HEK293 (cell line): ENCODE data around the gene CEP57L1.
A peak's percentile ranks its signal among the peaks of the same experiment; 100 is the strongest.

Source experiments
- CTCF ChIA-PET: fragments of 350-600 bp; formaldehyde crosslinking; extraction: SDS; loops from one replicate; lab custom pipeline; 2021; ENCODE audit warnings: antibody characterized with exemption; lab: Yijun Ruan, JAX
- POLR2A ChIA-PET: fragments of 300-600 bp; formaldehyde crosslinking; extraction: SDS; loops from one replicate; lab custom pipeline; 2020; ENCODE audit warnings: antibody characterized with exemption, inconsistent platforms; lab: Yijun Ruan, JAX
- H3K27ac ChIP-seq: fragments of 200-500 bp; sonication (Bioruptor generic); 2 replicates; pipeline ENCODE4 v1.5.1; 2014; ENCODE audit warnings: low read depth, low read length, control low read depth, inconsistent platforms; ENCODE audit errors: extremely low read depth
- H3K36me3 ChIP-seq, 2 experiments: fragments of 200-500 bp in 1 of 2; sonication (Bioruptor generic) in 1 of 2; 1 replicate in 1 of 2; 2 replicates in 1 of 2; pipeline ENCODE4 v1.5.1; 2014 to 2017; ENCODE audit warnings: inconsistent platforms in 2 of 2, low read length in 2 of 2; ENCODE audit not compliant: control insufficient read depth in 2 of 2, insufficient read depth in 1 of 2
- H3K4me1 ChIP-seq: fragments of 200-500 bp; sonication (Bioruptor generic); 2 replicates; pipeline ENCODE4 v1.5.1; 2014; ENCODE audit warnings: mild to moderate bottlenecking, low read length, inconsistent platforms; ENCODE audit not compliant: control insufficient read depth, insufficient read depth
- H3K4me3 ChIP-seq: 2 replicates; pipeline ENCODE4 v1.5.1; 2011; ENCODE audit warnings: low read depth, mild to moderate bottlenecking, control low read depth, low read length, moderate library complexity
- H3K9me3 ChIP-seq: fragments of 200-500 bp; sonication (Bioruptor generic); 2 replicates; pipeline ENCODE4 v1.5.1; 2014; ENCODE audit warnings: low read depth, low read length, inconsistent platforms; ENCODE audit not compliant: control insufficient read depth, insufficient read depth
- HOXA7 ChIP-seq: sonication (generic); formaldehyde crosslinking; IDR thresholded peaks from 2 replicates; pipeline ENCODE4 v1.8.1; 2022; ENCODE audit warnings: missing genetic modification reagents, borderline replicate concordance
- IKZF3 ChIP-seq: fragments of 450-650 bp; IDR thresholded peaks from 2 replicates; pipeline ENCODE4 v1.5.0; 2018; ENCODE audit warnings: missing biosample characterization, mild to moderate bottlenecking, missing genetic modification characterization, moderate library complexity
- RBAK ChIP-seq: fragments of 450-650 bp; formaldehyde crosslinking; IDR thresholded peaks from 2 replicates; pipeline ENCODE4 v1.5.1; 2016; ENCODE audit warnings: missing biosample characterization, missing genetic modification characterization
- SP2 ChIP-seq: fragments of 450-650 bp; formaldehyde crosslinking; IDR thresholded peaks from 2 replicates; pipeline ENCODE4 v1.5.1; 2016; ENCODE audit warnings: missing biosample characterization, missing genetic modification characterization
- SP7 ChIP-seq: fragments of 450-650 bp; formaldehyde crosslinking; IDR thresholded peaks from 2 replicates; pipeline ENCODE4 v1.5.1; 2016; ENCODE audit warnings: missing biosample characterization, missing genetic modification characterization
- WT1 ChIP-seq: fragments of 450-650 bp; formaldehyde crosslinking; IDR thresholded peaks from 2 replicates; pipeline ENCODE4 v1.5.1; 2016; ENCODE audit warnings: missing biosample characterization, missing genetic modification characterization
- ZBTB21 ChIP-seq: fragments of 450-650 bp; formaldehyde crosslinking; IDR thresholded peaks from 2 replicates; pipeline ENCODE4 v1.5.1; 2017; ENCODE audit warnings: missing biosample characterization, missing genetic modification characterization
- ZNF121 ChIP-seq: fragments of 450-650 bp; formaldehyde crosslinking; IDR thresholded peaks from 2 replicates; pipeline ENCODE4 v1.5.1; 2016; ENCODE audit warnings: missing biosample characterization, missing genetic modification characterization
- ZNF48 ChIP-seq: fragments of 450-650 bp; formaldehyde crosslinking; IDR thresholded peaks from 2 replicates; pipeline ENCODE4 v1.5.1; 2016; ENCODE audit warnings: missing biosample characterization, missing genetic modification characterization
- ZNF544 ChIP-seq: fragments of 450-650 bp; formaldehyde crosslinking; IDR thresholded peaks from 2 replicates; pipeline ENCODE4 v1.5.0; 2017; ENCODE audit warnings: missing biosample characterization, missing genetic modification characterization
- ZNF610 ChIP-seq: fragments of 450-650 bp; formaldehyde crosslinking; IDR thresholded peaks from 2 replicates; pipeline ENCODE4 v1.5.1; 2016; ENCODE audit warnings: missing biosample characterization, missing genetic modification characterization, borderline replicate concordance
- ZNF654 ChIP-seq: fragments of 450-650 bp; formaldehyde crosslinking; IDR thresholded peaks from 2 replicates; pipeline ENCODE4 v1.5.1; 2016; ENCODE audit warnings: low read depth, missing biosample characterization, missing genetic modification characterization
- ZNF664 ChIP-seq: fragments of 450-650 bp; formaldehyde crosslinking; IDR thresholded peaks from 2 replicates; pipeline ENCODE4 v1.5.1; 2016; ENCODE audit warnings: missing biosample characterization, missing genetic modification characterization
- TF ChIP-seq, protein P1 (sequence below): fragments of 450-650 bp; formaldehyde crosslinking; IDR thresholded peaks from 2 replicates; pipeline ENCODE4 v1.5.1; 2016; ENCODE audit warnings: missing biosample characterization, missing genetic modification characterization
- TF ChIP-seq, protein P2 (sequence below): fragments of 450-650 bp; formaldehyde crosslinking; IDR thresholded peaks from 2 replicates; pipeline ENCODE4 v1.5.1; 2017; ENCODE audit warnings: missing biosample characterization, missing genetic modification characterization
- TF ChIP-seq, protein P3 (sequence below): sonication (generic); formaldehyde crosslinking; IDR thresholded peaks from 2 replicates; pipeline ENCODE4 v1.8.1; 2022; ENCODE audit warnings: mild to moderate bottlenecking, moderate library complexity, missing genetic modification reagents
- TF ChIP-seq, protein P4 (sequence below): fragments of 450-650 bp; formaldehyde crosslinking; IDR thresholded peaks from 2 replicates; pipeline ENCODE4 v1.5.1; 2017; ENCODE audit warnings: missing biosample characterization, missing genetic modification characterization
- TF ChIP-seq, protein P5 (sequence below): fragments of 450-650 bp; formaldehyde crosslinking; IDR thresholded peaks from 2 replicates; pipeline ENCODE4 v1.5.1; 2016; ENCODE audit warnings: missing biosample characterization, missing genetic modification characterization
- TF ChIP-seq, protein P6 (sequence below): fragments of 450-650 bp; formaldehyde crosslinking; IDR thresholded peaks from 2 replicates; pipeline ENCODE4 v1.5.1; 2016; ENCODE audit warnings: missing biosample characterization, missing genetic modification characterization

Gene CEP57L1

DNA sequence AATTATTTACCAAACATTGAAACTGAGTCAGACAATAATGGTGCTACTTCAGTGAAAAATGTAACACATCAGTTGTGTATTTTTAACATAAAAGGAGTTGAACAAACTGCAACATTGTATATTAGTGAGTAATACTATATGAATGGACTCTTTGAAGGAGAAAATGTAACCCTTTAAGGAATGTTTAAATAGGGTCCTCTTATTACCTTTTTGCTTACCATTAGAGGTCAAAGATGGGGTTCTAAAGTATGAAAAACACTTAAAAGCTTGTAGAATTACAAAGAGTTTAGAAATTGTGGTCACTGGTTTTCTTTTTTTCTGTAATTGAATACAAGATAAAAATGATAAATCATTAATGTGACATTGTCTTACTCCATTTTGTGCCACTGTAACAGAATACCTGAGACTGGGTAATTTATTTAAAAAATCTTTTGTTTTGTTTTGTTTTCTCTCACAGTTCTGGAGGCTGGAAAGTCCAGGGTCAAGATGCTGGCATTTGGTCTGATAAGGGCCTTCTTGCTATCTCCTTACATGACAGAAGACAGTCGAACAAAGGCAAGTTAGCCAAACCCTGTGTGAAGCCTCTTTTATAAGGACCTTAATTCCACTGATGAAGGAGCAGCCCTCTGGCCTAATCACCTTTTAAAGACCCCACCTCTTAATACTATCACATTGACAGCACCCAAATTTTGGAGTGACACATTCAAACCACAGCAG is 43.8 kb upstream of the CEP57L1 start:
- H3K27ac ChIP-seq: no peak overlapping the region
- no peak overlapping the region for H3K4me3 ChIP-seq
- ChIA-PET CTCF (interaction anchor here (0.7 to 2.6 kb wide), 4 partner anchors 9 to 204 kb away, joined by 3 to 15 read pairs (median 5); no protein-coding TSS in a partner anchor), POLR2A (interaction anchor here (0.6 to 1.2 kb wide), 2 partner anchors 43 to 385 kb away, joined by 3 to 4 read pairs; no protein-coding TSS in a partner anchor)
- H3K4me1 ChIP-seq: peaks cover 30% of the 10 kb centered on the region
- TF ChIP-seq, protein P1, sequence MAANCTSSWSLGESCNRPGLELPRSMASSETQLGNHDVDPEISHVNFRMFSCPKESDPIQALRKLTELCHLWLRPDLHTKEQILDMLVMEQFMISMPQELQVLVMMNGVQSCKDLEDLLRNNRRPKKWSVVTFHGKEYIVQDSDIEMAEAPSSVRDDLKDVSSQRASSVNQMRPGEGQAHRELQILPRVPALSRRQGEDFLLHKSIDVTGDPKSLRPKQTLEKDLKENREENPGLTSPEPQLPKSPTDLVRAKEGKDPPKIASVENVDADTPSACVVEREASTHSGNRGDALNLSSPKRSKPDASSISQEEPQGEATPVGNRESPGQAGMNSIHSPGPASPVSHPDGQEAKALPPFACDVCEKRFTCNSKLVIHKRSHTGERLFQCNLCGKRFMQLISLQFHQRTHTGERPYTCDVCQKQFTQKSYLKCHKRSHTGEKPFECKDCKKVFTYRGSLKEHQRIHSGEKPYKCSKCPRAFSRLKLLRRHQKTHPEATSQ: no peak
- no peak for TF ChIP-seq SP2 (tag by site-specific recombination)
- TF ChIP-seq, protein P2, sequence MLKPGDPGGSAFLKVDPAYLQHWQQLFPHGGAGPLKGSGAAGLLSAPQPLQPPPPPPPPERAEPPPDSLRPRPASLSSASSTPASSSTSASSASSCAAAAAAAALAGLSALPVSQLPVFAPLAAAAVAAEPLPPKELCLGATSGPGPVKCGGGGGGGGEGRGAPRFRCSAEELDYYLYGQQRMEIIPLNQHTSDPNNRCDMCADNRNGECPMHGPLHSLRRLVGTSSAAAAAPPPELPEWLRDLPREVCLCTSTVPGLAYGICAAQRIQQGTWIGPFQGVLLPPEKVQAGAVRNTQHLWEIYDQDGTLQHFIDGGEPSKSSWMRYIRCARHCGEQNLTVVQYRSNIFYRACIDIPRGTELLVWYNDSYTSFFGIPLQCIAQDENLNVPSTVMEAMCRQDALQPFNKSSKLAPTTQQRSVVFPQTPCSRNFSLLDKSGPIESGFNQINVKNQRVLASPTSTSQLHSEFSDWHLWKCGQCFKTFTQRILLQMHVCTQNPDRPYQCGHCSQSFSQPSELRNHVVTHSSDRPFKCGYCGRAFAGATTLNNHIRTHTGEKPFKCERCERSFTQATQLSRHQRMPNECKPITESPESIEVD (tag by site-specific recombination): peak; percentile 80; the same call in 1 of the 2 replicates
- H3K9me3 ChIP-seq: no peaks in the 10 kb centered on the region
- H3K36me3 ChIP-seq: no peaks in the 10 kb centered on the region

DNA sequence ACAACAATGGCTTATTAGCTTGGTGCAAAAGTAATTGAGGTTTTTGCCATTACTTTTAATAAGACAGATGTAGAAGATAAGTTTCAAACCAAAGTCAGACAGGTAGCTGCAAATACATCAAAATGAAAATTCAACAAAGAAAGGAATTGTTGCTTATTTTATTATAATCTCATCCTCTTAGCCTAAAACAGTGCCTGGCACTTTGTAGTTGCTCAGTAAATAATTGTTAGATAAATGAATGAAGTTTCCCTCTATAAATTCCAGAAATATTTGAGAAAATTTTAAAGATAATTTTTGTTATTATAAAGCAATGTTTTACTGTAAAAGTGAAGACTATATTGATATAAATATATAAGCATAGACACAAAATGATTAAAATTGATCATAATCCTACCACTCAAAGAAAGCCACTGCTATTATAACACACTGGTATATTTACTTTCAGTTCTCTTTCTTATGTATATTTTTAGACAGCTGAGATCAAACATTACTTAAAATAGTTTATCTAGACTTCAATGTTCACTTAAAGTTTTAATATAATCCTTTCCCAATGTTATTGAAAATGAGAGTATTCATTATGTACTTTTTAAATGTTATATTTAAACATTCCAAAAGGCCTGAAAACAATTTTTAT is 43.2 kb upstream of the CEP57L1 start:
- Histone ChIP-seq H3K4me1 (peaks cover 30% of the 10 kb centered on the region), H3K27ac (no peak overlapping the region), H3K4me3 (no peak overlapping the region), H3K9me3 (no peaks in the 10 kb centered on the region), H3K36me3 (no peaks in the 10 kb centered on the region)
- CTCF ChIA-PET: interaction anchor here (0.7 to 1.4 kb wide), 3 partner anchors 8 to 1649 kb away, joined by 3 to 5 read pairs (median 5); no protein-coding TSS in a partner anchor
- TF ChIP-seq ZNF664 (tag by site-specific recombination) (peak; percentile 91), ZNF654 (tag by site-specific recombination) (no peak), WT1 (tag by site-specific recombination) (no peak)
- POLR2A ChIA-PET: interaction anchor here (0.6 kb wide), 1 partner anchor 345 kb away, joined by 4 read pairs; no protein-coding TSS in a partner anchor

DNA sequence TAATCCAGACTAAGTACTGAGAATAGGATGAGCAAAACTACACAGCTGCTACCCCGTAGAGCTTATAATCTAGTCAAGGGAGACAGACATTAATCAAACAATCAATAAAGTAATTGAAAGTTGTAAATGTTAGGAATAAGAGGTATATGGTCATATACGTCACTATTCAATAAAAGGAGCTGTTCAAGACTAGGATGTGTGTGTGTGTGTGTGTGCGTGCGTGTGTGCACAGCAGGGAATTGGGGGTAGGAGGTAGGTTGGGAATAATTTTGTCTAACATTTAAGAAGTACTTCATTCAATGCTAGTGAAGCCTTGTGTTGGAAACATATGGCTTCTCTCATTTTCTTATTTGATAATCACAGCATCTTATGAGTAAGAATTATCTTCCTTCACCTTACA is 42.5 kb upstream of the CEP57L1 start:
- Histone ChIP-seq H3K27ac (no peak overlapping the region), H3K9me3 (no peaks in the 10 kb centered on the region), H3K4me1 (peaks cover 30% of the 10 kb centered on the region), H3K36me3 (no peaks in the 10 kb centered on the region), H3K4me3 (no peak overlapping the region)
- POLR2A ChIA-PET: interaction anchor here (0.6 kb wide), 1 partner anchor 345 kb away, joined by 4 read pairs; no protein-coding TSS in a partner anchor
- CTCF ChIA-PET: interaction anchor here (0.7 to 1.5 kb wide), 4 partner anchors 20 to 1650 kb away, joined by 3 to 5 read pairs (median 4); no protein-coding TSS in a partner anchor
- TF ChIP-seq RBAK (tag by site-specific recombination) (no peak), SP7 (tag by site-specific recombination) (0 out of 2 replicates have a peak, but pooled peaks have one; percentile 34), ZNF610 (tag by site-specific recombination) (no peak), ZNF48 (tag by site-specific recombination) (no peak), ZBTB21 (tag by site-specific recombination) (no peak; the same call in 1 of the 2 replicates), ZNF121 (no peak), HOXA7 (no peak), ZNF544 (tag by site-specific recombination) (no peak), IKZF3 (tag by site-specific recombination) (0 out of 2 replicates have a peak, but pooled peaks have one; percentile 17)
- TF ChIP-seq, protein P3, sequence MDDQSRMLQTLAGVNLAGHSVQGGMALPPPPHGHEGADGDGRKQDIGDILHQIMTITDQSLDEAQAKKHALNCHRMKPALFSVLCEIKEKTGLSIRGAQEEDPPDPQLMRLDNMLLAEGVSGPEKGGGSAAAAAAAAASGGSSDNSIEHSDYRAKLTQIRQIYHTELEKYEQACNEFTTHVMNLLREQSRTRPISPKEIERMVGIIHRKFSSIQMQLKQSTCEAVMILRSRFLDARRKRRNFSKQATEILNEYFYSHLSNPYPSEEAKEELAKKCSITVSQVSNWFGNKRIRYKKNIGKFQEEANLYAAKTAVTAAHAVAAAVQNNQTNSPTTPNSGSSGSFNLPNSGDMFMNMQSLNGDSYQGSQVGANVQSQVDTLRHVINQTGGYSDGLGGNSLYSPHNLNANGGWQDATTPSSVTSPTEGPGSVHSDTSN (CRISPR knock-in tag): no peak
- TF ChIP-seq, protein P4, sequence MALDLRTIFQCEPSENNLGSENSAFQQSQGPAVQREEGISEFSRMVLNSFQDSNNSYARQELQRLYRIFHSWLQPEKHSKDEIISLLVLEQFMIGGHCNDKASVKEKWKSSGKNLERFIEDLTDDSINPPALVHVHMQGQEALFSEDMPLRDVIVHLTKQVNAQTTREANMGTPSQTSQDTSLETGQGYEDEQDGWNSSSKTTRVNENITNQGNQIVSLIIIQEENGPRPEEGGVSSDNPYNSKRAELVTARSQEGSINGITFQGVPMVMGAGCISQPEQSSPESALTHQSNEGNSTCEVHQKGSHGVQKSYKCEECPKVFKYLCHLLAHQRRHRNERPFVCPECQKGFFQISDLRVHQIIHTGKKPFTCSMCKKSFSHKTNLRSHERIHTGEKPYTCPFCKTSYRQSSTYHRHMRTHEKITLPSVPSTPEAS (tag by site-specific recombination): peak; percentile 86
- TF ChIP-seq, protein P5, sequence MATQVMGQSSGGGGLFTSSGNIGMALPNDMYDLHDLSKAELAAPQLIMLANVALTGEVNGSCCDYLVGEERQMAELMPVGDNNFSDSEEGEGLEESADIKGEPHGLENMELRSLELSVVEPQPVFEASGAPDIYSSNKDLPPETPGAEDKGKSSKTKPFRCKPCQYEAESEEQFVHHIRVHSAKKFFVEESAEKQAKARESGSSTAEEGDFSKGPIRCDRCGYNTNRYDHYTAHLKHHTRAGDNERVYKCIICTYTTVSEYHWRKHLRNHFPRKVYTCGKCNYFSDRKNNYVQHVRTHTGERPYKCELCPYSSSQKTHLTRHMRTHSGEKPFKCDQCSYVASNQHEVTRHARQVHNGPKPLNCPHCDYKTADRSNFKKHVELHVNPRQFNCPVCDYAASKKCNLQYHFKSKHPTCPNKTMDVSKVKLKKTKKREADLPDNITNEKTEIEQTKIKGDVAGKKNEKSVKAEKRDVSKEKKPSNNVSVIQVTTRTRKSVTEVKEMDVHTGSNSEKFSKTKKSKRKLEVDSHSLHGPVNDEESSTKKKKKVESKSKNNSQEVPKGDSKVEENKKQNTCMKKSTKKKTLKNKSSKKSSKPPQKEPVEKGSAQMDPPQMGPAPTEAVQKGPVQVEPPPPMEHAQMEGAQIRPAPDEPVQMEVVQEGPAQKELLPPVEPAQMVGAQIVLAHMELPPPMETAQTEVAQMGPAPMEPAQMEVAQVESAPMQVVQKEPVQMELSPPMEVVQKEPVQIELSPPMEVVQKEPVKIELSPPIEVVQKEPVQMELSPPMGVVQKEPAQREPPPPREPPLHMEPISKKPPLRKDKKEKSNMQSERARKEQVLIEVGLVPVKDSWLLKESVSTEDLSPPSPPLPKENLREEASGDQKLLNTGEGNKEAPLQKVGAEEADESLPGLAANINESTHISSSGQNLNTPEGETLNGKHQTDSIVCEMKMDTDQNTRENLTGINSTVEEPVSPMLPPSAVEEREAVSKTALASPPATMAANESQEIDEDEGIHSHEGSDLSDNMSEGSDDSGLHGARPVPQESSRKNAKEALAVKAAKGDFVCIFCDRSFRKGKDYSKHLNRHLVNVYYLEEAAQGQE: peak; percentile 74; the same call in 1 of the 2 replicates
- TF ChIP-seq, protein P6, sequence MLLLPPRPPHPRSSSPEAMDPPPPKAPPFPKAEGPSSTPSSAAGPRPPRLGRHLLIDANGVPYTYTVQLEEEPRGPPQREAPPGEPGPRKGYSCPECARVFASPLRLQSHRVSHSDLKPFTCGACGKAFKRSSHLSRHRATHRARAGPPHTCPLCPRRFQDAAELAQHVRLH (tag by site-specific recombination): peak; percentile 85
